H9 (cell line): ENCODE measurements around the gene WIPF1. TPM values are rescaled to one million over a fixed set of nuclear protein-coding genes. Genes with fewer than 3 reads are reported as not detected.

ENCODE experiments used
- DNase-seq: peaks from one replicate; pipeline ENCODE4 v3.0.0-alpha.2; 2017
- H2AFZ ChIP-seq: one replicate; pipeline ENCODE4 v1.6.1; 2013; ENCODE audit warnings: mild to moderate bottlenecking, low read length, control low read depth, moderate library complexity
- H2AK5ac ChIP-seq: 2 replicates; pipeline ENCODE4 v1.6.1; 2013; ENCODE audit warnings: low read length, control low read depth, mixed read lengths; ENCODE audit not compliant: insufficient read length
- H2BK120ac ChIP-seq: one replicate; pipeline ENCODE4 v1.6.1; 2013; ENCODE audit warnings: low read depth, mild to moderate bottlenecking, low read length, control low read depth, inconsistent platforms; ENCODE audit not compliant: poor library complexity, severe bottlenecking
- H2BK12ac ChIP-seq: 2 replicates; pipeline ENCODE4 v1.6.1; 2013; ENCODE audit warnings: low read length, control low read depth, mixed read lengths, low read depth; ENCODE audit not compliant: insufficient read length
- H2BK15ac ChIP-seq: 2 replicates; pipeline ENCODE4 v1.6.1; 2013; ENCODE audit warnings: low read depth, low read length, control low read depth
- H2BK20ac ChIP-seq: one replicate; pipeline ENCODE4 v1.6.1; 2013; ENCODE audit warnings: low read depth, mild to moderate bottlenecking, low read length, control low read depth, inconsistent platforms; ENCODE audit not compliant: poor library complexity, severe bottlenecking
- H2BK5ac ChIP-seq: 2 replicates; pipeline ENCODE4 v1.6.1; 2013; ENCODE audit warnings: low read length, control low read depth, mixed read lengths; ENCODE audit not compliant: insufficient read length
- H3K14ac ChIP-seq: 2 replicates; pipeline ENCODE4 v1.6.1; 2013; ENCODE audit warnings: low read length, control low read depth; ENCODE audit not compliant: insufficient read depth
- H3K18ac ChIP-seq: 2 replicates; pipeline ENCODE4 v1.6.1; 2013; ENCODE audit warnings: low read depth, mild to moderate bottlenecking, mixed read lengths, low read length, control low read depth; ENCODE audit not compliant: insufficient read length
- H3K23ac ChIP-seq: 2 replicates; pipeline ENCODE4 v1.6.1; 2013; ENCODE audit warnings: low read length, control low read depth, mixed read lengths, low read depth; ENCODE audit not compliant: insufficient read length
- H3K23me2 ChIP-seq: 2 replicates; pipeline ENCODE4 v1.6.1; 2013; ENCODE audit warnings: low read depth, mild to moderate bottlenecking, mixed read lengths, low read length, control low read depth; ENCODE audit not compliant: insufficient read length, poor library complexity, severe bottlenecking
- H3K27ac ChIP-seq: 2 replicates; pipeline ENCODE4 v1.5.1; 2013; ENCODE audit warnings: low read length, control low read depth, mixed read lengths, low read depth; ENCODE audit not compliant: insufficient read length
- H3K27me3 ChIP-seq: 2 replicates; pipeline ENCODE4 v1.6.1; 2013; ENCODE audit warnings: low read length, control low read depth, inconsistent platforms; ENCODE audit not compliant: insufficient read depth
- H3K4ac ChIP-seq: 2 replicates; pipeline ENCODE4 v1.6.1; 2013; ENCODE audit warnings: low read depth, mild to moderate bottlenecking, control low read depth, inconsistent platforms, low read length, moderate library complexity
- H3K4me1 ChIP-seq: 2 replicates; pipeline ENCODE4 v1.6.1; 2013; ENCODE audit warnings: low read length, control low read depth, inconsistent platforms; ENCODE audit not compliant: insufficient read depth
- H3K4me2 ChIP-seq: 2 replicates; pipeline ENCODE4 v1.6.1; 2013; ENCODE audit warnings: low read length, control low read depth, mixed read lengths; ENCODE audit not compliant: insufficient read length, insufficient read depth
- H3K56ac ChIP-seq: 2 replicates; pipeline ENCODE4 v1.6.1; 2013; ENCODE audit warnings: low read depth, mild to moderate bottlenecking, mixed read lengths, low read length, control low read depth; ENCODE audit not compliant: insufficient read length
- H3K79me1 ChIP-seq: 2 replicates; pipeline ENCODE4 v1.6.1; 2013; ENCODE audit warnings: low read depth, mild to moderate bottlenecking, moderate library complexity, low read length, control low read depth, inconsistent platforms; ENCODE audit not compliant: insufficient read depth, poor library complexity, severe bottlenecking
- H3K79me2 ChIP-seq: 2 replicates; pipeline ENCODE4 v1.6.1; 2013; ENCODE audit warnings: low read length, control low read depth, inconsistent platforms; ENCODE audit not compliant: insufficient read depth
- H3K9ac ChIP-seq: 2 replicates; pipeline ENCODE4 v1.6.1; 2013; ENCODE audit warnings: low read length, control low read depth, mixed read lengths; ENCODE audit not compliant: insufficient read length; ENCODE audit errors: extremely low read depth
- H3K9me3 ChIP-seq: one replicate; pipeline ENCODE4 v1.6.1; 2013; ENCODE audit warnings: low read depth, low read length, inconsistent platforms; ENCODE audit not compliant: control insufficient read depth
- H3T11ph ChIP-seq: one replicate; pipeline ENCODE4 v1.6.1; 2013; ENCODE audit warnings: mild to moderate bottlenecking, low read length, control low read depth, inconsistent platforms
- H4K20me1 ChIP-seq: one replicate; pipeline ENCODE4 v1.6.1; 2013; ENCODE audit not compliant: control insufficient read depth, insufficient read length, insufficient read depth
- H4K5ac ChIP-seq: 2 replicates; pipeline ENCODE4 v1.6.1; 2013; ENCODE audit warnings: low read depth, mild to moderate bottlenecking, mixed read lengths, low read length, control low read depth; ENCODE audit not compliant: insufficient read length
- H4K8ac ChIP-seq: replicated peaks from 2 replicates; pipeline ENCODE4 v1.6.1; 2013; ENCODE audit warnings: low read length, control low read depth, mixed read lengths, low read depth; ENCODE audit not compliant: insufficient read length
- H4K91ac ChIP-seq: 2 replicates; pipeline ENCODE4 v1.6.1; 2013; ENCODE audit warnings: low read depth, mild to moderate bottlenecking, moderate library complexity, mixed read lengths, low read length, control low read depth; ENCODE audit not compliant: insufficient read length
- H3K27ac Mint-ChIP-seq, 3 experiments: 2 replicates in 2 of 3; 3 replicates in 1 of 3; pipeline ENCODE4 v1.8.0; 2020 to 2021; ENCODE audit warnings: mixed read lengths in 3 of 3, mild to moderate bottlenecking in 1 of 3, moderate library complexity in 1 of 3
- H3K27me3 Mint-ChIP-seq: 2 replicates; pipeline ENCODE4 v1.8.0; 2021; ENCODE audit warnings: low read depth, mild to moderate bottlenecking, moderate library complexity, mixed read lengths
- H3K36me3 Mint-ChIP-seq, 3 experiments: 2 replicates in 2 of 3; 3 replicates in 1 of 3; pipeline ENCODE4 v1.8.0; 2020 to 2021; ENCODE audit warnings: low read depth in 3 of 3, mixed read lengths in 3 of 3; ENCODE audit not compliant: insufficient read depth in 1 of 3
- H3K4me1 Mint-ChIP-seq, 2 experiments: 2 replicates each; pipeline ENCODE4 v1.8.0; 2020; ENCODE audit warnings: mixed read lengths in 2 of 2
- H3K4me3 Mint-ChIP-seq, 2 experiments: 2 replicates in 1 of 2; 3 replicates in 1 of 2; pipeline ENCODE4 v1.8.0; 2020 to 2021; ENCODE audit warnings: mild to moderate bottlenecking in 2 of 2, mixed read lengths in 2 of 2, moderate library complexity in 1 of 2
- H3K9me3 Mint-ChIP-seq, 2 experiments: 2 replicates in 1 of 2; 3 replicates in 1 of 2; pipeline ENCODE4 v1.8.0; 2020; ENCODE audit warnings: mild to moderate bottlenecking in 2 of 2, mixed read lengths in 2 of 2, moderate library complexity in 1 of 2
- CTCF ChIP-seq: fragments of 200-600 bp; sonication (generic); conservative IDR thresholded peaks from 3 replicates; pipeline ENCODE4 v1.8.0; 2021; ENCODE audit warnings: antibody characterized with exemption, mild to moderate bottlenecking
- WGBS: extraction: QIAGEN DNeasy Blood & Tissue Kit; methylation state at CpG from one replicate; pipeline ENCODE4 v1.1.7; 2013; ENCODE audit warnings: missing lambda C conversion rate, low lambda C conversion rate, mixed read lengths; ENCODE audit not compliant: insufficient read length; ENCODE audit errors: extremely low coverage; 5-methylcytosine and 5-hydroxymethylcytosine counted together
- total RNA-seq: library from RNA; stranded (reverse); gene quantifications from 2 replicates; pipeline ENCODE4 v1.2.1, GENCODE V29; 2021

The WIPF1 gene
- total RNA-seq, 1 experiment from 2014 or later, result 5.1 TPM

- H3K27me3 Mint-ChIP-seq, result no peaks in the 10 kb centered on the region
- H3K4me2 ChIP-seq, result peak overlapping the region; percentile 46
- H3K4me1 ChIP-seq, result peaks cover 13% of the 10 kb centered on the region; the same call in 1 of the 2 replicates
- H3K9me3 Mint-ChIP-seq, result no peaks in the 10 kb centered on the region
- no peak overlapping the region for H4K91ac ChIP-seq
- H2BK20ac ChIP-seq, result no peak overlapping the region
- no peak overlapping the region for H3T11ph ChIP-seq
- no peak overlapping the region for H2BK5ac ChIP-seq
- no peak for TF ChIP-seq CTCF
- H3K27ac Mint-ChIP-seq, result peak overlapping the region; percentile 60 to 92 (median 64); a peak in 5 of 7 replicates
- H3K23ac ChIP-seq, result no peak overlapping the region
- H3K4me3 Mint-ChIP-seq, result peak overlapping the region in 1 of 2 experiments; percentile 37; a peak in 2 of 5 replicates
- H3K23me2 ChIP-seq, result no peaks in the 10 kb centered on the region
- H4K20me1 ChIP-seq, result no peaks in the 10 kb centered on the region
- H3K27me3 ChIP-seq, result no peaks in the 10 kb centered on the region
- H3K27ac ChIP-seq, result no peak overlapping the region
- H2AFZ ChIP-seq, result no peak overlapping the region
- H2BK12ac ChIP-seq, result no peak overlapping the region
- H2AK5ac ChIP-seq, result no peak overlapping the region
- H2BK120ac ChIP-seq, result no peak overlapping the region
- H3K9ac ChIP-seq, result no peak overlapping the region
- no peaks in the 10 kb centered on the region for H3K36me3 Mint-ChIP-seq
- H3K79me2 ChIP-seq, result no peaks in the 10 kb centered on the region
- no peak overlapping the region for H4K5ac ChIP-seq
- H4K8ac ChIP-seq, result no peak overlapping the region
- no peak overlapping the region for H3K14ac ChIP-seq
- H3K56ac ChIP-seq, result no peak overlapping the region
- H3K4ac ChIP-seq, result no peak overlapping the region
- H2BK15ac ChIP-seq, result no peak overlapping the region
- no peak for DNase-seq
- H3K79me1 ChIP-seq, result no peaks in the 10 kb centered on the region
- no peaks in the 10 kb centered on the region for H3K9me3 ChIP-seq
- H3K4me1 Mint-ChIP-seq, result peaks cover 29 to 32% of the 10 kb centered on the region in 2 experiments
- H3K18ac ChIP-seq, result no peak overlapping the region
- WGBS, result no CpG with 5 or more reads among the region's 12 CpGs
Measured at GRCh38 chr2:174586418-174587295, 10.9 kb downstream of the WIPF1 start.
